Hematopoietic multipotent progenitor cell treated with erythropoietin and hydrocortisone succinate and interleukin-3 and kit ligand, for 8 days (in vitro differentiated cells): Measurements from ENCODE around the gene TXNRD1.
"Not testable (repeated sequence)": the region's sequence is repeated elsewhere in the genome, so short reads cannot be mapped to it uniquely, and the experiment has no call there.

Experiments
- DNase-seq: peaks from one replicate; pipeline ENCODE4 v3.0.0-alpha.2; 2015

The TXNRD1 gene

DNA sequence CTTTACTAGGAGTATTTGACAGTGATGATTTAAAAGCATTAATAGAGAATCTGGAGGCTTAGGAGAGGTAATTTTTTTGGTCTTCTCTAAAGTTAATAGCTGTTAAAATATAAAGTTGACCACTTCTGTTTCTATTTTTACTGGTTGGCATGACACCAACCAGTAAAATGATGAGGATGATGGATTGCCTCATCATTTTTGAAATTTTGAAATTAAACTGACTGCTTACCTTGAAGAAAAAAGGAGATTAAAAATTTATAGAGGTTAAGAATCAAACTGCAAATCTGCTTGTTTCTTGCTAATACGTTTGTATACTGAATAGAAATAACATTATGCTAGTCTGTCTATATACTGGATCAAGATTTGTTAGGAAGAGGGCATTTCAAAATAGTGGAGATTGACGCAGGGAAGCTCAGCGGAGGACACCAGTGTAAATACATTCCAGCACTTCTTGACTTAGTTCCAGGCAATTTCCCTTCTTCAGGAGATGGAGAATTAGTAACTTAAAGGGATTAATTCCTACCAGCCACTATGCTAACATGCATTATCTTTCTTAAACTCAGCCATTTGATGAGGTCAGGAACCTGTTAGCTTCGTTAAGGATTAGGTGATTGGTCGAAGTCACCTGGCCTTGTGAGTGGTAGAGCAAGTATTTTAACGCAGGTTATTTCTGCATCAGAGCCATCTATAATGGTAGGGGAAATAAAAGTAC is 91.5 kb downstream of the TXNRD1 start:
- no peak for DNase-seq

DNA sequence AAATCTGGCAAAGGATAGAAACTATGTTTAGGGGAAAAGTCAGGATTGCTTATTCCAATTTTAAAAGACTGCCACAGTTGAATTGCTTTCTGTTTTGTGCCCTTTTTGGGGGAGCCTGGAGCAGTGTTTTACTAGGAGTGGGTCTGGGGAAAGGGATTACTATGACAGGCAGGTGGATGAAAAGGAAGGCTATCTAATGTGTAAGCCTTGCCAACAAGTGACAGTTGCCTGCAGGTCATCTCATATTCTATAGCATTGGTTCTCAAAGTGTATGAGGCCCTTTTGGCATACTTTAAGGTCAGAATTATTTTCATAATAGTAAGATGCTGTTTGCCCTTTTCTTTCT is 92.0 kb downstream of the TXNRD1 start:
- DNase-seq: no peak

DNA sequence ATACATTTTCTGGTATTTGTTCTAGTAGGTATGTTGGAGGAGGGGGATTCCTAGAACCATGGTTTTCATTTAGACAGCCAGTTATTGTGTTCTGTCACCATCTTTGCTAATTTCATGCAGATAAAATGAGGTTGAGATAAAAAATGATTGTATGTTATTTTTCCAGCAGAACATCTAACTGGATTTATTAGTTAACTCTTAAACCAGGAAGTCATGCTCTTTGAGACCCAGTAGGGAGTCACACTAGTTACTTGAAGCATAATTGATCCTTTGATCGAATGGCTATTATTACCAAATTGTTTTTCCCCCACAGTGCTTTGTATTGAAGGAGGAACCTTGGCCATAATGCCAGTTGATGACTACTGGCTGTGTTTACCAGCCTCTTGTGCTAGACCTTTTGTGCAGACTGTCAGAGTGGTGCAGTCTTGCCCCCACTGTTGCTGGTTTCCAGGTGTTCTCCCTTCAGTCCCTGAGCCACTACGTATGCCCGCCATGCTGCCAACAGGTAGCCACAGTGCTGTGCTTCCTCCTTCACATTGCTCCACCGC is 93.9 kb downstream of the TXNRD1 start:
- no peak for DNase-seq

DNA sequence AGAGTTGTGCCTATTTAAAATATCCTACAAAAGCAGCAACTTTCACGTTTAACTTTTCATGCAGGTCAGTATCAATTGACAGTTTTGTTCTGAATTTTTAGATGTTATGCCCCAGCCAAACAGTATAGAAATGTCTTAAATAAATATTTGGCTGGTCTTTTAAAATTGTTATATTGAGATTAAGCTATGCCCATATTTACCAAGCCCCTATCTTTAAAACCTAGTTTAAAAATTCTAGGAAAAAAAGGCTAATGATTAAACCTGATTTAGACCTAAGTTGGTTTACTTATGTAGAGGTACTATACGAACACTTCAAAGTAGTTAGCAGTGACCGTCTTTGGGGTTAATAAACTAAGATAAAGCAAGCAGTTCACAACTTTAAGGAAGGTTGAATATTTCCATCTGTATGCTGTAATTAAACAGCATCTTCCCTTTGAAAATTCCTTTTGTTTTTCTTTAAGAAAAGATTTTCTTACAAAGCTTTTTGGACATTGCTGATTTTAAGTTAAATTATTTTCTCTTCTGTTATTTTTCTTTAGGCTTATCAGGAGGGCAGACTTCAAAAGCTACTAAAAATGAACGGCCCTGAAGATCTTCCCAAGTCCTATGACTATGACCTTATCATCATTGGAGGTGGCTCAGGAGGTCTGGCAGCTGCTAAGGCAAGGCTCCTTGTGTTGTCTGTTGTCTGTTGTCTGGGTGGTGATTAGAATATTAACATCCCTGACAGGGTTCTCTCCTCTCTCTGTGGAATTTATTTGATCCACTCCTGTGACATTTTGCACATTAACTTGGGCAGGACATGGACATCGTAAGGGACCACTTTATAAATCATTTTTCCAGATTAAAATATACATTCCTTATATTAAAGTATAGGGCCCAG is 95.4 kb downstream of the TXNRD1 start:
- peak; percentile 70 for DNase-seq

GRCh38 chr12:104312202-104312601 is 96.6 kb downstream of the TXNRD1 start:
- no peak for DNase-seq

- no peak for DNase-seq
These were observed 97.1 kb downstream of the TXNRD1 start for GRCh38 chr12:104312654-104313053.

GRCh38 chr12:104313568-104314241 is 98.1 kb downstream of the TXNRD1 start:
- DNase-seq: no peak

DNA sequence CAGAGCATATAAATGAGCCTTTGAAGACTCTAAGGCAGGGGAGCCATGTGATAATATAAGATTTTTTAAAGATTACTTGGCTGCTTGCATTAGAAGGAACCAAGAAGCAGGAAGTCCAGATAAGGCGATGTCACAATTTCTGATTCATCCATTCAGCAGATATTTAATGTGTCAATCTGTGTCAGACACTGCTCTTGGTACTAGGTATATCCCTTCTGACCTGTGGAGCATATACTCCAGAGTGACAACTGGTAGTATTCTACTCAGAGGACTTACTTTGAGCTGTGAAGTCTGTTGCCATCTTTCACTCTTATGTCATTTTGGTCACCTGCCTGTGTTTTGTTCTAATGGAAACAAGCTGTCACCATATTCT is 98.6 kb downstream of the TXNRD1 start:
- DNase-seq: no peak

DNA sequence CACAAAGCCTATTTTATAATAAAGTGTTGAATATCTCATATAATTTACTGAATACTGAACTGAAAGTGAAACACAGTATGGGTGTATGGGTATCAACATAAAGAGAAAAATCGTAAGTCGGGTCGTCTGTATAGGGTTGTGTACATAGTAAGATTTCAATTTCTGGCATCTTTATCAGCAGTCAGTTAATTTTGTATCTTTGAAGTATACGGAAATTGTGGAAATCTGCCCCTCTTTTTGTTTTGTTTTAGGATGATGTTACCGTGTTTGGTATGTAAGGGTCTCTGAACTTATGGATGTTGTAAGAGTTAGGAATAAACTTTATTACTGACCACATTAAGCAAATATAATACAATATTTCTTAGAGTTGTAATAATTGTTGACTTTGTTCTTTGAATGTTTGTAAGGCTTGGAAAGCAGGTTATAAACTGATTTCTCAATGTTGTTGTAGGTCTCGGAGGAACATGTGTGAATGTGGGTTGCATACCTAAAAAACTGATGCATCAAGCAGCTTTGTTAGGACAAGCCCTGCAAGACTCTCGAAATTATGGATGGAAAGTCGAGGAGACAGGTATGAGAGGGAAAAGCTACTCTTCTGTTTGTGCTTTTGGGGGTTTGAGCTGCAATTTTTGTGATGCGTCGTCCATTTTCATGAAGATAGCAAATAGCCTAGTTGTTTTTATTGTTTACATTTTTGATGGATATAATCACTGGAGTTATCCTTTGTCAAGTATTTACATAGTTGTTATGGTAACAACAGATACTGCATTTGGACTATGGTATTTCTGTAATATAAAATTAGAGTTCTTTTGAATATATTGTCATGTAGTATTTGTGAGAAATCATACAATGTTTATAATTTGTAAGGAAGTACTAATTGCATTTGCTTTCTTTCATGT is 100.0 kb downstream of the TXNRD1 start:
- DNase-seq: no peak

DNA sequence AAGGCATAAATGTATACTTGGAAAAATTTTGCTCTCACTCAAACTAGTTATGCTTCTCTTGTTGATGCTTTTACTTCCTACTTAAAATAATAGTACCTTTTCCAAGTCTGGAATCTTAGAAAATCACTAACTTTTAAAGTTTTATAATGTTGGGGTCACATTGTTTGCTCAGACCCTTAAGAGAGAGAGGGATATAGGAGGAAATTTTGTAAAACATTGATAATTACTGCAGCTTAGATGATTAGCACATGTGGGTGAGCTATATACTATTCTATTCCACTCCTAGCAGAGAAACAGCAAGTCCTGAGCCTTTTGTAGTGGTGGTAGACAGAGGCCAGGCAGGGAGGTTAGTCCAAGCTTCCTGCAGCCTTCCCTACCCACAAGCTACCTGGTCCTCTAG is 101.4 kb downstream of the TXNRD1 start:
- no peak for DNase-seq

GRCh38 chr12:104317538-104318210 is 102.1 kb downstream of the TXNRD1 start:
- DNase-seq: no peak

DNA sequence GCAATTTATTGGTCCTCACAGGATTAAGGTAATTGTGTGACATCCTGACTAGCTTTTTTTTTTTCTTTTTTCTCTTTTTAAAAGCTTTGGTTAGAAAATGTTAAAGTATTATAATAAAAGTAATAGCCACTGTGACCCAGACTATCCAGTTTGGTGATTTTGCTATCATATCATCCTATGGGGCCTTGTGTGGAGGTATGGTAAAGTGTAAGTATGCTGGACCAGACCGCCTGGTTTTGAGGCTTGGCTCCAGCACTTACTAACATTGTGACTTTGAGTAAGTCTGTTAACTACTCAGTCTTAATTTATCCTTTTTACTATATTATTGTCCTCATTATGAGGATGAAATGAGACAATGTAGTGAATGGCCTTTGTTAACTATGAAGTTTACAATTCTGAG is 103.4 kb downstream of the TXNRD1 start:
- no peak for DNase-seq

- no peak for DNase-seq
These were observed 104.5 kb downstream of the TXNRD1 start for GRCh38 chr12:104319918-104320626.

- no peak for DNase-seq
These were observed 105.0 kb downstream of the TXNRD1 start for GRCh38 chr12:104320627-104321024.

GRCh38 chr12:104321949-104322348 is 106.4 kb downstream of the TXNRD1 start:
- no peak for DNase-seq

DNA sequence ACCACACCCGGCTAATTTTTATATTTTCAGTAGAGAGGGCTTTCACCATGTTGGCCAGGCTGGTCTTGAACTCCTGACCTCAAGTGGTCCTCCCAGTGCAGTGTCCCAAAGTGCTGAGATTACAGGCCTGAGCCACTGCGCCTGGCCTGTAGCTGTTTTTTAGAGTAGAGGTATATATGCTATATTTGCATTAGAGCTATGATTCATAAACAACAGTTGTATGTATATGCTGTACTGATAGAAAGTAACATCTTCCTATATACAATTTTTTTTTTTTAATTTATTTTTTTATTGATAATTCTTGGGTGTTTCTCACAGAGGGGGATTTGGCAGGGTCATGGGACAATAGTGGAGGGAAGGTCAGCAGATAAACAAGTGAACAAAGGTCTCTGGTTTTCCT is 107.0 kb downstream of the TXNRD1 start:
- DNase-seq: not testable (repeated sequence)

GRCh38 chr12:104323899-104324298 is 108.3 kb downstream of the TXNRD1 start:
- no peak for DNase-seq

DNA sequence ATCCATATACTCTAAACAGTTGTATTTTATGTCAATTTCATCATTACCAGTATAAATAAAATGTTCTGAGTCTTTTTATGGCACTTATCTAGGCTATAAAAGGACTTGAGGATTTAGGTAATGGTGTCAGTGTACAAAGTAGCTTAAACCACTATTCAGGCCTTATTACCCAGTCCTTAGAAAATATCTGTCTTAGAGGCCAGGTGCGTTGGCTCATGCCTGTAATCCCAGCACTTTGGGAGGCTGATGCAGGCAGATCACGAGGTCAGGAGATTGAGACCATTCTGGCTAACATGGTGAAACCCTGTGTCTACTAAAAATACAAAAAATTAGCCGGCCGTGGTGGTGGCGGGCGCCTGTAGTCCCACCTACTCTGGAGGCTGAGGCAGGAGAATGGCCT is 112.7 kb downstream of the TXNRD1 start:
- not testable (repeated sequence) for DNase-seq

- no peak for DNase-seq
These were observed 113.2 kb downstream of the TXNRD1 start for GRCh38 chr12:104328790-104329189.

DNA sequence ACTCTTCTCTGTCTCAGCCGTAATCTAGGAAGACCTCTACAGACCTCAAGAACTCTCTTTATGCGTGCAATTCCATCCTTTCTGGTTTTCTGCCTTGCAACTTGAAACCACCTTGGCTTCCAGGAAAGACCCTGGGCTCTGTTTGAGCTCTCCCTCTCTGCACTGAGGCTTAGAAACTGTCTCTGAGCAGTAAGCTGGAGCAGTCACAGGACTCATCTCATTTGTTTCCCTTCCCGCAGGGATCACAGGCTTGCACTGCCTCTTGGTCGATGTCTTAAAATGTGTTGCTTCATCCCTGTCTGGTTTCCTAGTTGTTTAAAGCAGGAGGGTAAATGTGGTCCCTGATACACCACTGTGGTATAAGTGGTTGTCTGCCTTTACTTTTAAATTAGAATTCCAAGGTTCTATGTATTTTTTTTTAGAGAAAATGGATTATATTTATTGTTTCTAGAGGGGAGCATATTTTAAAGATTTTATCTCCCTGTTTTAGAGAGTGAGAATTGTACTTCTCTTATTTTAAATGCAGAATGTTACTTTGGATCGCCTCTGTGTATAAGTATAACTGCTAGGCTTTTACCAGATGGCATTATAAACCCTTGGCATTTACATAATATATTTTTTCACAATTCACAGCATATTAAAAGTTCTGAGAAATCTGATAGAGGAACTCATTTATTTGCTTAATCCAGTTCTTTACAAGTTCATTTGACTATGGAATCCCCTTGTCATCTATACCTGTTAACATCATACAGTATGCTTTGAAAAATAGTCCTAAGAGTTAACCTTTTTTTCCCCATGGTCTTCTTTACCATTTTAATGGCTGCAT is 114.3 kb downstream of the TXNRD1 start:
- no peak for DNase-seq
